SHP77 treated with DMSO at 0.1 percent for 48 hours (cell line): ENCODE measurements around the gene PTPRH.

Source experiments
- DNase-seq: peaks from one replicate; lab custom pipeline; 2025; lab: John Stamatoyannopoulos, UW

The PTPRH gene

GRCh38 chr19:55132453-55133129 is 76.7 kb downstream of the PTPRH start:
- no peak for DNase-seq

GRCh38 chr19:55131421-55131820 is 77.9 kb downstream of the PTPRH start:
- no peak for DNase-seq
